Gastrocnemius medialis (tissue), 4 donors: Measurements from ENCODE around the gene FBXO44.

Experiments
- CTCF ChIP-seq, 5 experiments: fragments of 450-650 bp in 3 of 5; fragments of 200-600 bp in 2 of 5; sonication (generic) in 2 of 5; IDR thresholded peaks in 4 of 5; conservative IDR thresholded peaks in 1 of 5; 1 replicate in 4 of 5; 2 replicates in 1 of 5; pipeline ENCODE4 v1.5.1; 2016 to 2019; ENCODE audit warnings: antibody characterized with exemption in 5 of 5, mild to moderate bottlenecking in 3 of 5, moderate library complexity in 3 of 5
- POLR2A ChIP-seq, 2 donors: fragments of 450-650 bp; IDR thresholded peaks; one replicate each; pipeline ENCODE4 v1.6.1; 2017; ENCODE audit warnings: antibody characterized with exemption in 2 of 2, mild to moderate bottlenecking in 2 of 2, moderate library complexity in 2 of 2

- TF ChIP-seq CTCF (IDR thresholded peaks at IDR 0.05 in 4 of 5, conservative IDR thresholded peaks at IDR 0.05 in 1 of 5) (no peak), POLR2A (IDR thresholded peaks at IDR 0.05) (no peak)
Measured at GRCh38 chr1:11701981-11702803, 47.5 kb downstream of the FBXO44 start.
